Muscle of leg (tissue), 11 donors: Measurements from ENCODE around the gene ALS2CL. TPM values are rescaled to one million over a fixed set of nuclear protein-coding genes. Genes with fewer than 3 reads are reported as not detected.
A peak's percentile ranks its signal among the peaks of the same experiment; 100 is the strongest.

Source experiments
- DNase-seq: peaks from one replicate; pipeline ENCODE4 v3.0.0; 2013
- H3K27ac ChIP-seq: one replicate; pipeline ENCODE4 v1.5.1; 2013; ENCODE audit warnings: mild to moderate bottlenecking, low read length, control low read depth
- H3K27me3 ChIP-seq: one replicate; pipeline ENCODE4 v1.6.1; 2013; ENCODE audit warnings: low read length; ENCODE audit not compliant: control insufficient read depth, insufficient read depth
- H3K36me3 ChIP-seq: one replicate; pipeline ENCODE4 v1.6.1; 2013; ENCODE audit warnings: low read length; ENCODE audit not compliant: control insufficient read depth, insufficient read depth
- H3K4me1 ChIP-seq: one replicate; pipeline ENCODE4 v1.6.1; 2013; ENCODE audit warnings: low read length; ENCODE audit not compliant: control insufficient read depth, insufficient read depth
- H3K4me3 ChIP-seq: one replicate; pipeline ENCODE4 v1.5.1; 2013; ENCODE audit warnings: low read length, control low read depth
- H3K9me3 ChIP-seq: replicated peaks from 2 replicates; pipeline ENCODE4 v1.6.1; 2013; ENCODE audit warnings: low read depth, low read length; ENCODE audit not compliant: control insufficient read depth
- WGBS: methylation state at CpG from one replicate; pipeline ENCODE4 v1.1.5; 2013; ENCODE audit warnings: missing lambda C conversion rate; ENCODE audit not compliant: insufficient coverage; 5-methylcytosine and 5-hydroxymethylcytosine counted together
- polyA plus RNA-seq, 8 donors: library from polyadenylated mRNA; unstranded; fragments of 120-200 nt; gene quantifications; one replicate each; pipeline versions ENCODE4 v1.2.1 to v1.2.3, GENCODE V29; 2013; ENCODE audit warnings: inconsistent platforms in 1 of 8, low replicate concordance in 1 of 8; ENCODE audit not compliant: insufficient read length in 8 of 8, insufficient read depth in 1 of 8
- total RNA-seq: library from RNA; stranded (reverse); fragments of 120-200 nt; gene quantifications from one replicate; pipeline ENCODE4 v1.2.4, GENCODE V29; 2013

Gene ALS2CL
- total and polyA plus RNA-seq, 9 donors = 1.9 to 7.3 (median 5.8) TPM

GRCh38 chr3:46629551-46630517 lies 63.6 kb downstream of the ALS2CL start:
- Histone ChIP-seq H3K36me3 (no peaks in the 10 kb centered on the region), H3K4me3 (peak overlapping the region; percentile 32), H3K4me1 (peaks cover 38% of the 10 kb centered on the region), H3K9me3 (no peaks in the 10 kb centered on the region), H3K27me3 (no peaks in the 10 kb centered on the region), H3K27ac (peak overlapping the region; percentile 96)
- peak; percentile 93 for DNase-seq
- 5% methylated on average over 32 of the region's 36 CpGs for WGBS

- WGBS = 24% methylated on average over 5 of the region's 10 CpGs
- peak; percentile 89 for DNase-seq
Measured at GRCh38 chr3:46628901-46629369, 64.5 kb downstream of the ALS2CL start.

GRCh38 chr3:46627078-46627477 lies 66.4 kb downstream of the ALS2CL start:
- DNase-seq = no peak
- no peaks in the 10 kb centered on the region for H3K9me3 ChIP-seq
- no peak overlapping the region for H3K4me3 ChIP-seq
- H3K36me3 ChIP-seq = no peaks in the 10 kb centered on the region
- H3K27ac ChIP-seq = no peak overlapping the region
- WGBS = no CpG with 5 or more reads among the region's 1 CpG
- H3K4me1 ChIP-seq = peaks cover 38% of the 10 kb centered on the region
- no peaks in the 10 kb centered on the region for H3K27me3 ChIP-seq

More at GRCh38 chr3:46628901-46629369, 64.5 kb downstream of the ALS2CL start:
- H3K27me3 ChIP-seq = no peaks in the 10 kb centered on the region
- H3K4me1 ChIP-seq = peaks cover 38% of the 10 kb centered on the region
- H3K4me3 ChIP-seq = peak overlapping the region; percentile 10
- H3K27ac ChIP-seq = peak overlapping the region; percentile 96
- no peaks in the 10 kb centered on the region for H3K36me3 ChIP-seq
- H3K9me3 ChIP-seq = no peaks in the 10 kb centered on the region

- Histone ChIP-seq H3K9me3 (no peaks in the 10 kb centered on the region), H3K36me3 (no peaks in the 10 kb centered on the region), H3K4me3 (no peak overlapping the region), H3K27me3 (no peaks in the 10 kb centered on the region), H3K4me1 (peaks cover 38% of the 10 kb centered on the region), H3K27ac (no peak overlapping the region)
- WGBS = 100% methylated on average over 1 of the region's 4 CpGs
- no peak for DNase-seq
Measured at GRCh38 chr3:46626039-46626438, 67.4 kb downstream of the ALS2CL start.

- Histone ChIP-seq H3K27me3 (no peaks in the 10 kb centered on the region), H3K36me3 (no peaks in the 10 kb centered on the region), H3K9me3 (no peaks in the 10 kb centered on the region), H3K4me1 (peaks cover 32% of the 10 kb centered on the region), H3K4me3 (no peak overlapping the region), H3K27ac (no peak overlapping the region)
- DNase-seq = no peak
- 85% methylated on average over 2 of the region's 3 CpGs for WGBS
Measured at GRCh38 chr3:46624975-46625490, 68.4 kb downstream of the ALS2CL start.

- WGBS = no CpG with 5 or more reads among the region's 2 CpGs
- H3K4me1 ChIP-seq = peaks cover 27% of the 10 kb centered on the region
Measured at GRCh38 chr3:46624533-46624932, 68.9 kb downstream of the ALS2CL start.

GRCh38 chr3:46619845-46620778 lies 73.4 kb downstream of the ALS2CL start:
- no peak overlapping the region for H3K27ac ChIP-seq
- DNase-seq = peak; percentile 15
- no peaks in the 10 kb centered on the region for H3K9me3 ChIP-seq
- no peak overlapping the region for H3K4me3 ChIP-seq
- H3K27me3 ChIP-seq = peaks cover 5% of the 10 kb centered on the region
- 56% methylated on average over 4 of the region's 8 CpGs for WGBS
- H3K36me3 ChIP-seq = no peaks in the 10 kb centered on the region
- H3K4me1 ChIP-seq = peaks cover 12% of the 10 kb centered on the region

More at GRCh38 chr3:46624533-46624932, 68.9 kb downstream of the ALS2CL start:
- H3K9me3 ChIP-seq = no peaks in the 10 kb centered on the region
- H3K4me3 ChIP-seq = no peak overlapping the region
- no peak overlapping the region for H3K27ac ChIP-seq
- H3K36me3 ChIP-seq = no peaks in the 10 kb centered on the region
- DNase-seq = no peak
- H3K27me3 ChIP-seq = peaks cover under 1% of the 10 kb centered on the region

Other genes starting within 250 kb of the ALS2CL start
- 1.3 TPM for gene LTF, start 228.8 kb downstream of the ALS2CL start, total RNA-seq
- gene LTF, start 228.8 kb downstream of the ALS2CL start, polyA plus RNA-seq = 1 to 10 TPM; 2.0 to 6.6 (median 3.6) TPM
- gene RTP3, start 195.7 kb downstream of the ALS2CL start, total RNA-seq = 0.04 TPM
- gene RTP3, start 195.7 kb downstream of the ALS2CL start, polyA plus RNA-seq = under 1 TPM in 1 of 8 donors, not detected in 7; 0.09 TPM
- gene LRRC2, start 127.4 kb downstream of the ALS2CL start, total RNA-seq = 4.1 TPM
- gene LRRC2, start 127.4 kb downstream of the ALS2CL start, polyA plus RNA-seq = 1 to 10 TPM; 1.1 to 4.1 (median 2.6) TPM
- gene FAM240A, start 81.2 kb downstream of the ALS2CL start, total RNA-seq = 0.27 TPM
- under 1 TPM in 7 of 8 donors, not detected in 1; 0.19 to 0.63 (median 0.24) TPM for gene FAM240A, start 81.2 kb downstream of the ALS2CL start, polyA plus RNA-seq
- gene TMIE, start 7.7 kb upstream of the ALS2CL start, total RNA-seq = 0.62 TPM
- gene TMIE, start 7.7 kb upstream of the ALS2CL start, polyA plus RNA-seq = 1 to 10 TPM in 1 of 8 donors, under 1 TPM in 7; 0.32 to 1.0 (median 0.80) TPM
- 0.09 TPM for gene PRSS50, start 24.2 kb upstream of the ALS2CL start, total RNA-seq
- gene PRSS50, start 24.2 kb upstream of the ALS2CL start, polyA plus RNA-seq = under 1 TPM in 7 of 8 donors, not detected in 1; 0.06 to 0.44 (median 0.12) TPM
- gene MYL3, start 169.8 kb upstream of the ALS2CL start, total RNA-seq = 107 TPM
- gene MYL3, start 169.8 kb upstream of the ALS2CL start, polyA plus RNA-seq = 100 to 1,000 TPM; 201 to 640 (median 278) TPM
- gene PTH1R, start 184.0 kb upstream of the ALS2CL start, total RNA-seq = 20.7 TPM
- 10 to 100 TPM in 4 of 8 donors, 1 to 10 TPM in 4; 7.1 to 26.8 (median 10.4) TPM for gene PTH1R, start 184.0 kb upstream of the ALS2CL start, polyA plus RNA-seq